Stimulated activated naive CD8-positive, alpha-beta T cell treated with anti-CD3 and anti-CD28 coated beads, Interleukin-15, Interleukin-2, amounts not matched to agents 100 U/mL and 50 U/mL, for 24 hours (primary cell): ENCODE data around the gene LRIG3.

ENCODE experiments used
- ATAC-seq: fragments of 150-1000 bp; cut with Tn5 transposase; one replicate; pipeline ENCODE4 v1.10.0; 2021
- DNase-seq: peaks from one replicate; pipeline ENCODE4 v3.0.0; 2021

Gene LRIG3

GRCh38 chr12:58850826-58851225 is 69.5 kb downstream of the LRIG3 start:
- DNase-seq (no peak), ATAC-seq (no peak)

GRCh38 chr12:58847901-58848600 is 72.3 kb downstream of the LRIG3 start:
- no peak for ATAC-seq
- DNase-seq, result no peak

GRCh38 chr12:58844161-58844560 is 76.1 kb downstream of the LRIG3 start:
- no peak for DNase-seq
- ATAC-seq, result no peak

GRCh38 chr12:58841058-58841798 is 79.1 kb downstream of the LRIG3 start:
- no peak for ATAC-seq
- no peak for DNase-seq

GRCh38 chr12:58833853-58834252 is 86.5 kb downstream of the LRIG3 start:
- DNase-seq, result no peak
- no peak for ATAC-seq

GRCh38 chr12:58832920-58833319 is 87.4 kb downstream of the LRIG3 start:
- no peak for DNase-seq
- no peak for ATAC-seq
